ENCODE data around the gene TIAL1.
"Not testable (repeated sequence)": the region's sequence is repeated elsewhere in the genome, so short reads cannot be mapped to it uniquely, and the experiment has no call there.

Gene TIAL1

GRCh38 chr10:119546009-119546408, 50.8 kb downstream of the TIAL1 start:
- no peak for DNase-seq

- DNase-seq, result no peak
Observed at GRCh38 chr10:119545310-119545709, 51.5 kb downstream of the TIAL1 start.

GRCh38 chr10:119543814-119544642, 52.7 kb downstream of the TIAL1 start:
- DNase-seq, result peak; percentile 25 to 49

GRCh38 chr10:119542988-119543813, 53.6 kb downstream of the TIAL1 start:
- DNase-seq, result peak; percentile 39 to 52

GRCh38 chr10:119542357-119542987, 54.3 kb downstream of the TIAL1 start, which contains the start of gene RGS10:
Gene RGS10, minus strand, starts transcription at chr10:119542719. Its CDS starts 81 bp downstream, at chr10:119542638.
- DNase-seq, result peak; percentile 88

- DNase-seq, result peak; percentile 63 to 87
Observed at GRCh38 chr10:119541459-119542356, 55.1 kb downstream of the TIAL1 start.

- DNase-seq, result no peak
Observed at GRCh38 chr10:119541046-119541445, 55.7 kb downstream of the TIAL1 start.

- DNase-seq, result no peak
Observed at GRCh38 chr10:119540038-119540437, 56.7 kb downstream of the TIAL1 start.

GRCh38 chr10:119539359-119539825, 57.4 kb downstream of the TIAL1 start:
- DNase-seq, result no peak

GRCh38 chr10:119538632-119539358, 58.0 kb downstream of the TIAL1 start:
- peak in 1 of 2 donors; percentile 20 for DNase-seq

- DNase-seq, result no peak
Observed at GRCh38 chr10:119537953-119538630, 58.7 kb downstream of the TIAL1 start.

- DNase-seq, result no peak
Observed at GRCh38 chr10:119536508-119537025, 60.2 kb downstream of the TIAL1 start.

GRCh38 chr10:119535837-119536507, 60.8 kb downstream of the TIAL1 start:
- DNase-seq, result no peak

GRCh38 chr10:119535305-119535704, 61.5 kb downstream of the TIAL1 start:
- DNase-seq, result no peak

- DNase-seq, result no peak
Observed at GRCh38 chr10:119533473-119533872, 63.3 kb downstream of the TIAL1 start.

- DNase-seq, result peak in 1 of 2 donors; percentile 22
Observed at GRCh38 chr10:119532791-119533190, 64.0 kb downstream of the TIAL1 start.

- DNase-seq, result not testable (repeated sequence)
Observed at GRCh38 chr10:119532251-119532650, 64.5 kb downstream of the TIAL1 start.

GRCh38 chr10:119531067-119531466, 65.7 kb downstream of the TIAL1 start:
- no peak for DNase-seq

- DNase-seq, result peak; percentile 17 to 31
Observed at GRCh38 chr10:119528663-119529237, 68.0 kb downstream of the TIAL1 start.
